Endodermal cell (in vitro differentiated cells): ENCODE measurements around the gene AMIGO1. TPM values are rescaled to one million over a fixed set of nuclear protein-coding genes. Genes with fewer than 3 reads are reported as not detected.

Experiments
- DNase-seq: peaks from one replicate; pipeline ENCODE4 v3.0.0-alpha.2; 2017
- H3K27ac ChIP-seq: 2 replicates; pipeline ENCODE4 v1.5.1; 2013; ENCODE audit warnings: mild to moderate bottlenecking, low read depth, low read length, moderate library complexity
- H3K27me3 ChIP-seq: 2 replicates; pipeline ENCODE4 v1.6.1; 2013; ENCODE audit warnings: mild to moderate bottlenecking, low read length, moderate library complexity; ENCODE audit not compliant: insufficient read depth, control insufficient read depth, poor library complexity, severe bottlenecking
- H3K36me3 ChIP-seq: 2 replicates; pipeline ENCODE4 v1.7.0; 2013; ENCODE audit warnings: mild to moderate bottlenecking, low read length, moderate library complexity; ENCODE audit not compliant: control insufficient read depth, insufficient read depth
- H3K4me1 ChIP-seq: one replicate; pipeline ENCODE4 v1.7.0; 2013; ENCODE audit warnings: low read length; ENCODE audit not compliant: control insufficient read depth, insufficient read depth
- H3K4me3 ChIP-seq: 2 replicates; pipeline ENCODE4 v1.5.1; 2013; ENCODE audit warnings: mild to moderate bottlenecking, low read length, moderate library complexity
- H3K9ac ChIP-seq: 2 replicates; pipeline ENCODE4 v1.6.1; 2013; ENCODE audit warnings: mild to moderate bottlenecking, low read length, moderate library complexity; ENCODE audit not compliant: poor library complexity, severe bottlenecking; ENCODE audit errors: extremely low read depth
- H3K9me3 ChIP-seq: 2 replicates; pipeline ENCODE4 v1.6.1; 2013; ENCODE audit warnings: mild to moderate bottlenecking, low read length, moderate library complexity; ENCODE audit not compliant: control insufficient read depth
- H3K27ac Mint-ChIP-seq: 2 replicates; pipeline ENCODE4 v1.8.0; 2020; ENCODE audit warnings: mixed read lengths
- H3K27me3 Mint-ChIP-seq: 2 replicates; pipeline ENCODE4 v1.8.0; 2021; ENCODE audit warnings: mild to moderate bottlenecking, mixed read lengths; ENCODE audit not compliant: insufficient read depth
- H3K36me3 Mint-ChIP-seq: 2 replicates; pipeline ENCODE4 v1.8.0; 2020; ENCODE audit warnings: low read depth, mixed read lengths
- H3K4me1 Mint-ChIP-seq: 2 replicates; pipeline ENCODE4 v1.8.0; 2020; ENCODE audit warnings: mixed read lengths
- H3K4me3 Mint-ChIP-seq: 2 replicates; pipeline ENCODE4 v1.8.0; 2020; ENCODE audit warnings: mild to moderate bottlenecking, moderate library complexity, mixed read lengths
- H3K9me3 Mint-ChIP-seq: 2 replicates; pipeline ENCODE4 v1.8.0; 2020; ENCODE audit warnings: mild to moderate bottlenecking, mixed read lengths
- CTCF ChIP-seq: fragments of 200-600 bp; sonication (generic); conservative IDR thresholded peaks from 2 replicates; pipeline ENCODE4 v1.5.0; 2021; ENCODE audit warnings: antibody characterized with exemption, mild to moderate bottlenecking
- WGBS, 2 experiments: methylation state at CpG; one replicate each; pipeline versions ENCODE4 v1.1.5 to v1.1.7; 2013; ENCODE audit warnings: missing lambda C conversion rate in 2 of 2, mixed read lengths in 1 of 2; ENCODE audit not compliant: insufficient coverage in 1 of 2, insufficient read length in 1 of 2; 5-methylcytosine and 5-hydroxymethylcytosine counted together
- total RNA-seq, 2 donors: library from RNA; stranded (reverse); fragmentation: NEBNext Ultra II Directional in 1 of 2; extraction: Animal tissue kit (Norgen Biotek cat#: 25700) in 1 of 2; gene quantifications; 2 replicates in 1 of 2; 3 replicates in 1 of 2; pipeline ENCODE4 v1.2.1, GENCODE V29; 2021

AMIGO1 gene
- total RNA-seq, 2 donors from 2014 or later = 2.4 to 2.7 TPM

- peak within 1 kb of the TSS; percentile 74 for H3K27ac ChIP-seq
- no peak for TF ChIP-seq CTCF
- peaks cover 10% of the 10 kb centered on the region for H3K36me3 ChIP-seq
- peak within 1 kb of the TSS; percentile 79 for H3K9ac ChIP-seq
- peak; percentile 98 for DNase-seq
- Mint-ChIP-seq H3K4me3 (peak within 1 kb of the TSS; percentile 96), H3K4me1 (peaks cover 23% of the 10 kb centered on the region), H3K9me3 (no peaks in the 10 kb centered on the region), H3K27me3 (no peaks in the 10 kb centered on the region), H3K36me3 (no peaks in the 10 kb centered on the region), H3K27ac (peak within 1 kb of the TSS; percentile 98)
- WGBS, 2 experiments = 0 to 1% methylated on average over 34 to 68 of the region's 68 CpGs
- H3K27me3 ChIP-seq = no peaks in the 10 kb centered on the region
- no peaks in the 10 kb centered on the region for H3K9me3 ChIP-seq
- H3K4me3 ChIP-seq = peak within 1 kb of the TSS; percentile 100
- H3K4me1 ChIP-seq = peaks cover 14% of the 10 kb centered on the region
These were observed 39.1 kb upstream of the AMIGO1 start, which contains the start of gene GNAI3 for GRCh38 chr1:109548321-109549267. Gene GNAI3, plus strand, starts transcription at chr1:109548615. Its CDS starts 106 bp downstream, at chr1:109548721.

GRCh38 chr1:109547463-109548320, 38.2 kb upstream of the AMIGO1 start:
- no peak for TF ChIP-seq CTCF
- H3K4me3 Mint-ChIP-seq = peak overlapping the region; percentile 96
- H3K4me1 ChIP-seq = peaks cover 14% of the 10 kb centered on the region
- H3K4me1 Mint-ChIP-seq = peaks cover 23% of the 10 kb centered on the region
- H3K9ac ChIP-seq = peak overlapping the region; percentile 79
- H3K27ac Mint-ChIP-seq = peak overlapping the region; percentile 98
- H3K36me3 Mint-ChIP-seq = no peaks in the 10 kb centered on the region
- DNase-seq = peak; percentile 63
- peak overlapping the region; percentile 100 for H3K4me3 ChIP-seq
- H3K27ac ChIP-seq = peak overlapping the region; percentile 19
- peaks cover 10% of the 10 kb centered on the region for H3K36me3 ChIP-seq
- no peaks in the 10 kb centered on the region for H3K9me3 ChIP-seq
- WGBS, 2 experiments = 18 to 22% methylated on average over 22 of the region's 22 CpGs
- no peaks in the 10 kb centered on the region for H3K27me3 Mint-ChIP-seq
- no peaks in the 10 kb centered on the region for H3K9me3 Mint-ChIP-seq
- H3K27me3 ChIP-seq = no peaks in the 10 kb centered on the region

- peak; percentile 95 for DNase-seq
- Histone ChIP-seq H3K9me3 (no peaks in the 10 kb centered on the region), H3K9ac (peak overlapping the region; percentile 17), H3K27me3 (peaks cover 3% of the 10 kb centered on the region), H3K4me3 (peak overlapping the region; percentile 100), H3K36me3 (peaks cover 5% of the 10 kb centered on the region), H3K27ac (peak overlapping the region; percentile 3), H3K4me1 (peaks cover 14% of the 10 kb centered on the region)
- Mint-ChIP-seq H3K27me3 (no peaks in the 10 kb centered on the region), H3K9me3 (no peaks in the 10 kb centered on the region), H3K36me3 (no peaks in the 10 kb centered on the region), H3K27ac (peak overlapping the region; percentile 92), H3K4me1 (peaks cover 23% of the 10 kb centered on the region), H3K4me3 (peak overlapping the region; percentile 96)
- peak; percentile 94 for TF ChIP-seq CTCF
- 56 to 80% methylated on average over 2 to 5 of the region's 5 CpGs for WGBS, 2 experiments
These were observed 37.0 kb upstream of the AMIGO1 start for GRCh38 chr1:109546311-109547109.
